HG03460 (cell line): ENCODE results near the gene HTT.

Experiments
- ATAC-seq: cut with Tn5 transposase; IDR thresholded peaks from one replicate; pipeline ENCODE4 v1.9.1; 2021; ENCODE audit not compliant: unreplicated experiment

HTT gene

GRCh38 chr4:3217266-3217665, 142.8 kb downstream of the HTT start:
- no peak for ATAC-seq

GRCh38 chr4:3217771-3218170, 143.3 kb downstream of the HTT start:
- ATAC-seq: no peak

GRCh38 chr4:3218824-3219760, 144.6 kb downstream of the HTT start:
- no peak for ATAC-seq

DNA sequence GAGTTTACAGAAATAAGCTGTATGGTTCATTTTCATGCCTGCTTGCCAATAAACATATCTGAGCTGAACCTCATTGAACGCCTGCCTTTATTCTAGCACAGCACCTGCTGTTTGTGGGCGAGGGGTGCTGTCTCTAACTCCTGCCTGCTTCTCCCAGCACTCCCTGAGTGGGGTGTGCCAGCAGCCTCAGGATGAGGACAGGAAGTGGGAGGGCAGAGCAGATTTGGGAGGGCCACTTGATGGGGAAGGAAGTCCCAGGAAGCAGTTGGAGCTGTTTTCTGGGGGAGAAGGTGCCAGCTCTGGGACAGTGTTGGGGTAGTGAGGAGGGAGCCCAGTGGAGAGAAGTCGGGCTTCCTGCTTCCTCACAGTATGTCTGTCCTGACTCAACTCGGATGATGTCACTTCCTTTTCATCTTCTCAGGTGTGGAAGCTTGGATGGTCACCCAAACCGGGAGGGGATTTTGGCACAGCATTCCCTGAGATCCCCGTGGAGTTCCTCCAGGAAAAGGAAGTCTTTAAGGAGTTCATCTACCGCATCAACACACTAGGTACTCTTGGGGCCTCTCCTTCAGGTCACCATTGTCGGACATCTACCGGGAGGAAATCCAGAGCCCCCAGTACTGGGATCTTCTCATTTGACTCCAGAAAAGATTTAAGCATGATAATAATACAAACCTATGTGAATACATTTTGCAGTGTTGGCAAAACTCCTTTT, 145.4 kb downstream of the HTT start:
- no peak for ATAC-seq

GRCh38 chr4:3220476-3221183, 146.1 kb downstream of the HTT start:
- ATAC-seq: no peak

GRCh38 chr4:3221184-3221494, 146.7 kb downstream of the HTT start:
- no peak for ATAC-seq

GRCh38 chr4:3221996-3222395, 147.5 kb downstream of the HTT start:
- ATAC-seq: no peak

- no peak for ATAC-seq
These were observed 148.9 kb downstream of the HTT start for GRCh38 chr4:3223346-3223745.

DNA sequence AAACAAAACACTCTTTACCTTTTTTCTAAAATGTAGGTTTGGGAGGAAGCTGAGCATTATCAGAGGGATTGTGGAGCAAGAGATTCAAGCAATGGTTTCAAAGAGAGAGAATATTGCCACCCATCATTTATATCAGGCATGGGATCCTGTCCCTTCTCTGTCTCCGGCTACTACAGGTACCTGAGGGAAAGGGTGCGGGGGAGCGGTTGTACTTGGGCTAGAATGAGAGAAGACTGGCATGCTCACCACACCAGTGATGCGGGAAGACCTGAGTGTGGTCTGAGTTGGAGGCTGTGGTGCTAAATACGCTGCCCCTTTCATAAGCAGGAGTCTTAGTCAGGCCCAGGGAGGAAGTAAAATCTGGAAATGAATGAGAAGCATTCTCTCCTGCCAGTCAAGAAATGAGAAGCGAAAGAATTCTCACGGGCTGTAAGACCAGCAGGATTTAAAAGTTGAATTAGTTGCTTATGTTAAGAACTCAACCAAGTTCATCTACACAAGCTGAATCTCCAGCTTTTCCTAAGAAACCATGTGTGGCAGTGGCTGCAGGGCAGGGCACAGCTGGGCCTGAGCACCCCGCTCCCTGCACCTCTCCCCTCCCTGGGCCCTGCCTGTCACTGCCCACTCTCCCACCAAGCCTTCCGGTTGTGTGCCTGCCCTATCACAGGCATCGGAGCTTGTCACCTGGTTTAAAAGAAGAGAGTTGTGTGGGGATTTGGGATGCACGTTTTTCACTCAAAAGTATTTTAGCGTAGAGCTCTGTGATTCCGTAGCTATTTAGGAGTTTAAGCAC, 149.7 kb downstream of the HTT start:
- no peak for ATAC-seq

- ATAC-seq: no peak
These were observed 150.8 kb downstream of the HTT start for GRCh38 chr4:3225071-3225850.

- no peak for ATAC-seq
These were observed 151.5 kb downstream of the HTT start for GRCh38 chr4:3225936-3226335.

- no peak for ATAC-seq
These were observed 152.0 kb downstream of the HTT start for GRCh38 chr4:3226467-3226866.

DNA sequence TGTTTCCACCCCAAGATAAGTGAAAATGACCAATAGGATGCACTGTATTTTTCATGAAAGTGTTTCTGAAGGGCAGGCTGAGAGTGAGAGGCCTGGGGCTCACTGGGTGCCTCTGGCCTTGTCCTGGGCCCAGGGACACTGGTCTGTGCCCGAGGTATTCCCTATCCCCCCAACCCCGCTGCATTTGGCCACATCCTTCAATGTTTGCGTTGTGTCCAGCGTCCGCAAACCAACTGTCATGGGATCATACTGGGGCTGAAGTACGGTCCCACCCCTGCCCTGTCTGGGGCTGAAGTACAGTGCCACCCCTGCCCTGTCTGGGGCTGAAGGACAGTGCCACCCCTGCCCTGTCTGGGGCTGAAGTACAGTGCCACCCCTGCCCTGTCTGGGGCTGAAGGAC, 152.5 kb downstream of the HTT start:
- ATAC-seq: no peak

GRCh38 chr4:3227878-3228675, 153.6 kb downstream of the HTT start:
- ATAC-seq: no peak

DNA sequence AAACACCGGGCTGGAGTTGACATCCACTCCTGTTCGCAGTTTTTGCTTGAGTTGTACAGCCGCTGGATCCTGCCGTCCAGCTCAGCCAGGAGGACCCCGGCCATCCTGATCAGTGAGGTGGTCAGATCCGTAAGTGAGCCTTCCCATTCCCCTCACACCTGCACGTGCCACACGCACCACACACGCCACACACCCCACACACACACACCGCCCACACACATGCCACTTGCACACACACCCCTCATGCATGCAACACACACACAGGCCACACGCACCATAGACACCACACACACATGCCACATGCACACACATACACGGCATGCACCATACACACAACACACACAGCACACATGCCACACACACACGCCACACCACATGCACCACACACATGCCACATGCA, 154.4 kb downstream of the HTT start:
- no peak for ATAC-seq

DNA sequence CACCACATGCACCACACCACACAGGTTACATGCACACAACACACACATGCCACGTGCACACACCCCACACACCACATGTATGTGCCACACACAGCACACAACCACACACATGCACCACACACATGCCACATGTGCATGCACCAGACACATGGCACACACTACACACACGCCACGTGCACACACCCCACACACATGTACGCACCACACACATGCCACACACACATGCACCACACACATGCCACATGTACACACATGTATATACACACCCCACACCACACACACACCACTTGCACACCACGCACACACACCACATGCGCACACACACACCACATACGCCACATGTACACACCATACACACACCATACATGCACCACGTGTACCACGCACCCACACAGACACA, 154.8 kb downstream of the HTT start:
- ATAC-seq: no peak

GRCh38 chr4:3229964-3230363, 155.5 kb downstream of the HTT start:
- ATAC-seq: no peak

DNA sequence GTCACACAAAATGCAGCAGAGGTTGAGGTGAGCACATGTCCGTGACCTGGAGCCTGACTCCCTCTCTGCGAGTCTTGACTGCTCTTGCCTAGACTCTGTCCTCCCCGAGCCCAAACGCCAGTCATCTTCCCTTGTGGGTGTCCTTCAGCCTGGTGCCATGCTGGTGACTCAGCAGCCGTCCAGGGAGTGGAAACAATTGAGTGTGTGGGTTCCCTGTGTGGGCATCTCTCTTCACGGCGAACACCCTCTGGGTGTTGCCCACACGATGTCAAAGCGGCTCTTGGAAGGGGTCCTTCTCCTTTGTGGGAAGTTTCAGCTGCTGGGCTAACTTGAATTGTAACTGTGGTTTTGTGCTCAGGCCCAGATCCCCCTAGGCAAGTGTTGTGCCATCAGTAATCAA, 157.0 kb downstream of the HTT start:
- no peak for ATAC-seq

DNA sequence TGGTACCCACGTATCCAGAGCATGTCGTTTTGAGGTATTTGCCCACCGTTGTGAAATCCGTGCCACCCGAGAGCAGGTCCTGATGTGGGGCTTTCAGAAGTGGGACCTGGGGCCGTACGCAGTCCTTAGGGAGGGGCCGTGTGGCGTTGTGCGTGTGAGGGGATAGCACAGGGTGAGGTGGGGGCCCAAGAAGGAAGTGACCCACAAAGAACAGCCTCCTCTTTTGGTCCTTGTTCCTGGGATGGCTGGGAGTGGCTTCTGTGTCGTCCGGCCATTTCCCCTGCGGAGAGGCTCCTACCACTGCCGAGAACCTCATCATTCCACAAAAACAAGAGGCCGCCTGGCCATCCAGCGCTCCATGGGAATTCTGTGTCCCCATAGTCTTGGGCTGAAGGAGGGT, 157.5 kb downstream of the HTT start:
- no peak for ATAC-seq
